Motor neuron (in vitro differentiated cells): ENCODE data around the gene RGL2. TPM values are rescaled to one million over a fixed set of nuclear protein-coding genes. Genes with fewer than 3 reads are reported as not detected.
A peak's percentile ranks its signal among the peaks of the same experiment; 100 is the strongest.
"Not testable (repeated sequence)": the region's sequence is repeated elsewhere in the genome, so short reads cannot be mapped to it uniquely, and the experiment has no call there.

Experiments
- ATAC-seq, 8 experiments: fragments of 200-7000 bp; cut with Tn5 transposase; replicated peaks in 6 of 8; 2 replicates each; pipeline ENCODE4 v1.8.0; 2021; ENCODE audit warnings: mild to moderate bottlenecking in 8 of 8, moderate library complexity in 8 of 8
- H3K27ac ChIP-seq, 2 donors: fragments of 250-450 bp; sonication (Bioruptor Pico); 2 replicates each; pipeline ENCODE4 v1.9.0; 2021; ENCODE audit warnings: antibody characterized with exemption in 2 of 2, mild to moderate bottlenecking in 2 of 2, moderate library complexity in 1 of 2
- H3K4me1 ChIP-seq, 2 donors: fragments of 250-450 bp; sonication (Bioruptor Pico); replicated peaks in 1 of 2; 2 replicates each; pipeline ENCODE4 v1.6.1; 2021; ENCODE audit warnings: antibody characterized with exemption in 2 of 2, mild to moderate bottlenecking in 2 of 2, moderate library complexity in 1 of 2
- H3K4me3 ChIP-seq, 5 donors: fragments of 250-450 bp; sonication (Bioruptor Pico); 2 replicates each; pipeline ENCODE4 v1.9.0; 2021; ENCODE audit warnings: antibody characterized with exemption in 5 of 5, mild to moderate bottlenecking in 5 of 5, moderate library complexity in 4 of 5
- WGBS, 10 experiments: fragments of 450-650 bp; shearing (Covaris generic); methylation state at CpG; one replicate each; pipeline ENCODE4 v1.0.0; 2022; 5-methylcytosine and 5-hydroxymethylcytosine counted together
- in situ Hi-C, 9 experiments: fragments of 400-800 bp; cut with MboI; loops; one replicate each; pipeline ENCODE4 v1.15.0; 2021; ENCODE audit warnings: low sequenced_read_pairs in 9 of 9, low pct_unique_long_range_greater_than_20kb in 2 of 9; ENCODE audit not compliant: unreplicated experiment in 9 of 9
- total RNA-seq, 8 experiments: library from RNA; unstranded; fragments of 300-600 nt; gene quantifications; 2 replicates each; pipeline versions ENCODE4 v1.2.3 to v1.2.4, GENCODE V29; 2022

The RGL2 gene
- total RNA-seq, 8 experiments from 2014 or later = 11.4 to 80.6 (median 27.8) TPM

GRCh38 chr6:33296797-33297405 is 1.8 kb downstream of the RGL2 start:
- H3K4me3 ChIP-seq = peak overlapping the region in 3 of 5 donors; percentile 74 to 96 (median 85)
- in situ Hi-C loops = no loop called here
- WGBS, 10 experiments = 70 to 100% (median 83%) methylated on average over 1 to 4 of the region's 12 CpGs; no CpG with 5 or more reads in 7 of the 10 experiments
- peaks cover 7 to 17% of the 10 kb centered on the region in 2 donors for H3K4me1 ChIP-seq
- peak overlapping the region in 1 of 2 donors; percentile 37 for H3K27ac ChIP-seq
- ATAC-seq = no peak

GRCh38 chr6:33295621-33296369 is 2.9 kb downstream of the RGL2 start:
- Histone ChIP-seq H3K4me3 (no peak overlapping the region), H3K4me1 (peaks cover 7 to 13% of the 10 kb centered on the region in 2 donors), H3K27ac (no peak overlapping the region)
- in situ Hi-C loops = no loop called here
- WGBS, 10 experiments = 83 to 100% (median 90%) methylated on average over 1 to 4 of the region's 15 CpGs; no CpG with 5 or more reads in 6 of the 10 experiments
- no peak for ATAC-seq

- Histone ChIP-seq H3K4me1 (peaks cover 10 to 16% of the 10 kb centered on the region in 2 donors), H3K4me3 (no peak overlapping the region), H3K27ac (no peak overlapping the region)
- in situ Hi-C loops = no loop called here
- WGBS, 10 experiments = 62 to 100% (median 72%) methylated on average over 1 to 8 of the region's 10 CpGs; no CpG with 5 or more reads in 2 of the 10 experiments
- ATAC-seq = no peak
These were observed 4.5 kb downstream of the RGL2 start for GRCh38 chr6:33294086-33294823.

GRCh38 chr6:33292996-33293682 is 5.6 kb downstream of the RGL2 start:
- Histone ChIP-seq H3K4me1 (peaks cover 12 to 16% of the 10 kb centered on the region in 2 donors), H3K4me3 (no peak overlapping the region), H3K27ac (no peak overlapping the region)
- 50 to 100% (median 100%) methylated on average over 1 to 7 of the region's 16 CpGs; no CpG with 5 or more reads in 5 of the 10 experiments for WGBS, 10 experiments
- in situ Hi-C loops = no loop called here
- ATAC-seq = no peak

GRCh38 chr6:33290459-33290858 is 8.3 kb downstream of the RGL2 start:
- Histone ChIP-seq H3K4me3 (peak overlapping the region in 4 of 5 donors; percentile 80 to 94 (median 86)), H3K27ac (no peak overlapping the region), H3K4me1 (peaks cover 7 to 12% of the 10 kb centered on the region in 2 donors)
- in situ Hi-C loops = no loop called here
- ATAC-seq = no peak
- WGBS, 10 experiments = 17 to 83% (median 60%) methylated on average over 1 to 5 of the region's 7 CpGs; no CpG with 5 or more reads in 5 of the 10 experiments

- peak in 3 of 8 experiments; percentile 13 to 23 (median 13) for ATAC-seq
- in situ Hi-C loops = no loop called here
- Histone ChIP-seq H3K4me1 (peaks cover 7 to 12% of the 10 kb centered on the region in 2 donors), H3K27ac (peak overlapping the region; percentile 19 to 76), H3K4me3 (peak overlapping the region; percentile 80 to 94 (median 89))
- WGBS, 10 experiments = 0 to 10% (median 0%) methylated on average over 2 to 9 of the region's 14 CpGs; no CpG with 5 or more reads in 3 of the 10 experiments
These were observed 8.9 kb downstream of the RGL2 start for GRCh38 chr6:33289784-33290315.

- peak; percentile 93 to 97 (median 96) for ATAC-seq
- 0 to 7% (median 1%) methylated on average over 6 to 26 of the region's 43 CpGs; no CpG with 5 or more reads in 1 of the 10 experiments for WGBS, 10 experiments
- in situ Hi-C loops = no loop called here
- Histone ChIP-seq H3K4me3 (peak within 1 kb of the TSS; percentile 80 to 94 (median 89)), H3K27ac (peak within 1 kb of the TSS; percentile 19 to 76), H3K4me1 (peaks cover 7 to 12% of the 10 kb centered on the region in 2 donors)
These were observed 9.6 kb downstream of the RGL2 start, which contains the start of the genes PFDN6 and WDR46 for GRCh38 chr6:33288921-33289783. TSS of gene PFDN6 (plus strand) at chr6:33289601. CDS start at chr6:33289857, 256 bp downstream. TSS of gene WDR46 (minus strand) at chr6:33289239. CDS start at chr6:33289170, 69 bp downstream.

GRCh38 chr6:33288141-33288920 is 10.4 kb downstream of the RGL2 start:
- H3K4me1 ChIP-seq = peaks cover 7 to 12% of the 10 kb centered on the region in 2 donors
- 0 to 49% (median 14%) methylated on average over 2 to 14 of the region's 21 CpGs; no CpG with 5 or more reads in 2 of the 10 experiments for WGBS, 10 experiments
- H3K27ac ChIP-seq = peak overlapping the region in 1 of 2 donors; percentile 76
- peak in 3 of 8 experiments; percentile 2 to 6 (median 5) for ATAC-seq
- H3K4me3 ChIP-seq = peak overlapping the region; percentile 80 to 94 (median 89)
- in situ Hi-C loops = no loop called here

- H3K4me3 ChIP-seq = no peak overlapping the region
- WGBS, 10 experiments = 86 to 100% (median 96%) methylated on average over 1 to 10 of the region's 22 CpGs
- H3K4me1 ChIP-seq = peaks cover 7 to 12% of the 10 kb centered on the region in 2 donors
- ATAC-seq = no peak
- in situ Hi-C loops = no loop called here
- H3K27ac ChIP-seq = no peak overlapping the region
These were observed 11.5 kb downstream of the RGL2 start for GRCh38 chr6:33286946-33287914.

- H3K4me1 ChIP-seq, ATAC-seq, in situ Hi-C loops, H3K4me3 ChIP-seq, H3K27ac ChIP-seq: not testable (repeated sequence)
- 53 to 100% (median 100%) methylated on average over 1 to 4 of the region's 4 CpGs; no CpG with 5 or more reads in 3 of the 10 experiments for WGBS, 10 experiments
These were observed 13.5 kb downstream of the RGL2 start for GRCh38 chr6:33285214-33285613.
